ENCODE data around the gene TMEM92. TPM values are rescaled to one million over a fixed set of nuclear protein-coding genes. Genes with fewer than 3 reads are reported as not detected.

The TMEM92 gene
- total and polyA plus RNA-seq, 2 of the 13 experiments (the other 11 are each of a cell fraction or from before 2014, with no cell fraction given): 0.07 TPM; not detected in 1

GRCh38 chr17:50310455-50311111 lies 36.3 kb downstream of the TMEM92 start (continued):
- TF ChIP-seq NPAS2 (CRISPR knock-in tag; IDR thresholded peaks at IDR 0.05; ENCODE audit: borderline replicate concordance) (no peak), CHCHD3 (CRISPR knock-in tag; IDR thresholded peaks at IDR 0.05) (no peak), FOXA1 (IDR thresholded peaks at IDR 0.05) (no peak), FOXA1 (CRISPR knock-in tag; IDR thresholded peaks at IDR 0.05) (no peak), ZNF326 (CRISPR knock-in tag; IDR thresholded peaks at IDR 0.05; ENCODE audit: borderline replicate concordance) (no peak), SUZ12 (IDR thresholded peaks at IDR 0.05; ENCODE audit: low read depth, low read length) (no peak), SNAPC5 (CRISPR knock-in tag; IDR thresholded peaks at IDR 0.05; ENCODE audit: borderline replicate concordance) (no peak), IRF2 (CRISPR knock-in tag; IDR thresholded peaks at IDR 0.05) (no peak), TSC22D2 (CRISPR knock-in tag; IDR thresholded peaks at IDR 0.05; ENCODE audit: borderline replicate concordance) (no peak), SOX6 (IDR thresholded peaks at IDR 0.05) (no peak), SOX6 (CRISPR knock-in tag; IDR thresholded peaks at IDR 0.05) (peak; percentile 37; the same call in 1 of the 2 replicates), ZNF746 (CRISPR knock-in tag; IDR thresholded peaks at IDR 0.05) (no peak), ZNF430 (CRISPR knock-in tag; IDR thresholded peaks at IDR 0.05) (no peak), DMAP1 (CRISPR knock-in tag; IDR thresholded peaks at IDR 0.05) (no peak), HNRNPLL (IDR thresholded peaks at IDR 0.05; ENCODE audit: low read depth, low read length, poor library complexity, severe bottlenecking) (no peak), ARID2 (CRISPR knock-in tag; IDR thresholded peaks at IDR 0.05; ENCODE audit: borderline replicate concordance) (no peak), SIX1 (CRISPR knock-in tag; IDR thresholded peaks at IDR 0.05; ENCODE audit: borderline replicate concordance) (peak; percentile 71; the same call in 1 of the 2 replicates), BRD4 (CRISPR knock-in tag; IDR thresholded peaks at IDR 0.05) (no peak), UBTF (CRISPR knock-in tag; IDR thresholded peaks at IDR 0.05) (no peak), FOXO1 (CRISPR knock-in tag; IDR thresholded peaks at IDR 0.05) (no peak; the same call in 1 of the 2 replicates), HOXA9 (CRISPR knock-in tag; IDR thresholded peaks at IDR 0.05; ENCODE audit: borderline replicate concordance) (no peak; the same call in 1 of the 2 replicates), ZKSCAN8 (CRISPR knock-in tag; IDR thresholded peaks at IDR 0.05; ENCODE audit: borderline replicate concordance) (no peak), MIER3 (CRISPR knock-in tag; IDR thresholded peaks at IDR 0.05; ENCODE audit: borderline replicate concordance) (peak; percentile 54; the same call in 1 of the 2 replicates)
- TF ChIP-seq, protein P1, sequence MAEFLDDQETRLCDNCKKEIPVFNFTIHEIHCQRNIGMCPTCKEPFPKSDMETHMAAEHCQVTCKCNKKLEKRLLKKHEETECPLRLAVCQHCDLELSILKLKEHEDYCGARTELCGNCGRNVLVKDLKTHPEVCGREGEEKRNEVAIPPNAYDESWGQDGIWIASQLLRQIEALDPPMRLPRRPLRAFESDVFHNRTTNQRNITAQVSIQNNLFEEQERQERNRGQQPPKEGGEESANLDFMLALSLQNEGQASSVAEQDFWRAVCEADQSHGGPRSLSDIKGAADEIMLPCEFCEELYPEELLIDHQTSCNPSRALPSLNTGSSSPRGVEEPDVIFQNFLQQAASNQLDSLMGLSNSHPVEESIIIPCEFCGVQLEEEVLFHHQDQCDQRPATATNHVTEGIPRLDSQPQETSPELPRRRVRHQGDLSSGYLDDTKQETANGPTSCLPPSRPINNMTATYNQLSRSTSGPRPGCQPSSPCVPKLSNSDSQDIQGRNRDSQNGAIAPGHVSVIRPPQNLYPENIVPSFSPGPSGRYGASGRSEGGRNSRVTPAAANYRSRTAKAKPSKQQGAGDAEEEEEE (CRISPR knock-in tag; IDR thresholded peaks at IDR 0.05; ENCODE audit: borderline replicate concordance): no peak
- TF ChIP-seq, protein P2, sequence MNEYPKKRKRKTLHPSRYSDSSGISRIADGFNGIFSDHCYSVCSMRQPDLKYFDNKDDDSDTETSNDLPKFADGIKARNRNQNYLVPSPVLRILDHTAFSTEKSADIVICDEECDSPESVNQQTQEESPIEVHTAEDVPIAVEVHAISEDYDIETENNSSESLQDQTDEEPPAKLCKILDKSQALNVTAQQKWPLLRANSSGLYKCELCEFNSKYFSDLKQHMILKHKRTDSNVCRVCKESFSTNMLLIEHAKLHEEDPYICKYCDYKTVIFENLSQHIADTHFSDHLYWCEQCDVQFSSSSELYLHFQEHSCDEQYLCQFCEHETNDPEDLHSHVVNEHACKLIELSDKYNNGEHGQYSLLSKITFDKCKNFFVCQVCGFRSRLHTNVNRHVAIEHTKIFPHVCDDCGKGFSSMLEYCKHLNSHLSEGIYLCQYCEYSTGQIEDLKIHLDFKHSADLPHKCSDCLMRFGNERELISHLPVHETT (CRISPR knock-in tag; conservative IDR thresholded peaks at IDR 0.05): no peak
